ENCODE results near the gene TRPV2. TPM values are rescaled to one million over a fixed set of nuclear protein-coding genes. Genes with fewer than 3 reads are reported as not detected.

TRPV2 gene
- total and polyA plus RNA-seq, 9 of the 15 experiments (the other 6 are each of a cell fraction or from before 2014, with no cell fraction given), result 10.0 to 97.5 (median 30.3) TPM

- TF ChIP-seq PATZ1 (CRISPR knock-in tag; IDR thresholded peaks at IDR 0.05; ENCODE audit: borderline replicate concordance) (no peak), TEAD4 (IDR thresholded peaks at IDR 0.05; ENCODE audit: low read length) (peak; percentile 80), TEAD4 (CRISPR knock-in tag; IDR thresholded peaks at IDR 0.05; ENCODE audit: borderline replicate concordance) (no peak), ZNF253 (CRISPR knock-in tag; conservative IDR thresholded peaks at IDR 0.05) (no peak), RREB1 (CRISPR knock-in tag; IDR thresholded peaks at IDR 0.05) (no peak), ZNF79 (CRISPR knock-in tag; IDR thresholded peaks at IDR 0.05; ENCODE audit: low read depth) (peak; percentile 57; the same call in 1 of the 2 replicates), DNMT1 (IDR thresholded peaks at IDR 0.05) (no peak), ZNF23 (CRISPR knock-in tag; IDR thresholded peaks at IDR 0.05) (no peak), ADNP (tag; IDR thresholded peaks at IDR 0.05) (no peak), ZNF384 (IDR thresholded peaks at IDR 0.05; ENCODE audit: low read depth, low read length) (no peak), ZNF644 (tag; IDR thresholded peaks at IDR 0.05; ENCODE audit: low read depth) (no peak), GTF3C2 (IDR thresholded peaks at IDR 0.05; ENCODE audit: borderline replicate concordance, extremely low read depth, insufficient read length) (no peak), DMBX1 (CRISPR knock-in tag; IDR thresholded peaks at IDR 0.05; ENCODE audit: borderline replicate concordance) (peak; percentile 68; the same call in 1 of the 2 replicates), XRCC5 (IDR thresholded peaks at IDR 0.05; ENCODE audit: low read depth, low read length) (no peak), NFATC3 (IDR thresholded peaks at IDR 0.05) (no peak), ZNF668 (CRISPR knock-in tag; IDR thresholded peaks at IDR 0.05) (0 out of 2 replicates have a peak, but pooled peaks have one; percentile 52), SMAD4 (CRISPR knock-in tag; conservative IDR thresholded peaks at IDR 0.05) (peak; percentile 59; the same call in 1 of the 2 replicates)
Measured at GRCh38 chr17:16419074-16419928, 3.9 kb downstream of the TRPV2 start (continued).
